Astrocyte of the spinal cord (primary cell): ENCODE results near the gene ADAP2.

Experiments used
- DNase-seq: peaks from one replicate; pipeline ENCODE4 v3.0.0; 2011; ENCODE audit warnings: low read depth, low spot score
- H3K4me3 ChIP-seq: 2 replicates; pipeline ENCODE4 v1.5.1; 2011; ENCODE audit warnings: low read depth, mild to moderate bottlenecking, low read length, moderate library complexity
- in situ Hi-C: cut with HindIII; loops from 2 replicates; pipeline ENCODE4 v1.10.0; 2017; ENCODE audit warnings: low sequenced_read_pairs
- TF ChIP-seq, protein P1 (sequence below): IDR thresholded peaks from 2 replicates; pipeline ENCODE4 v1.5.1; 2012; ENCODE audit warnings: low read depth, mild to moderate bottlenecking, low read length, inconsistent platforms

The ADAP2 gene

DNA sequence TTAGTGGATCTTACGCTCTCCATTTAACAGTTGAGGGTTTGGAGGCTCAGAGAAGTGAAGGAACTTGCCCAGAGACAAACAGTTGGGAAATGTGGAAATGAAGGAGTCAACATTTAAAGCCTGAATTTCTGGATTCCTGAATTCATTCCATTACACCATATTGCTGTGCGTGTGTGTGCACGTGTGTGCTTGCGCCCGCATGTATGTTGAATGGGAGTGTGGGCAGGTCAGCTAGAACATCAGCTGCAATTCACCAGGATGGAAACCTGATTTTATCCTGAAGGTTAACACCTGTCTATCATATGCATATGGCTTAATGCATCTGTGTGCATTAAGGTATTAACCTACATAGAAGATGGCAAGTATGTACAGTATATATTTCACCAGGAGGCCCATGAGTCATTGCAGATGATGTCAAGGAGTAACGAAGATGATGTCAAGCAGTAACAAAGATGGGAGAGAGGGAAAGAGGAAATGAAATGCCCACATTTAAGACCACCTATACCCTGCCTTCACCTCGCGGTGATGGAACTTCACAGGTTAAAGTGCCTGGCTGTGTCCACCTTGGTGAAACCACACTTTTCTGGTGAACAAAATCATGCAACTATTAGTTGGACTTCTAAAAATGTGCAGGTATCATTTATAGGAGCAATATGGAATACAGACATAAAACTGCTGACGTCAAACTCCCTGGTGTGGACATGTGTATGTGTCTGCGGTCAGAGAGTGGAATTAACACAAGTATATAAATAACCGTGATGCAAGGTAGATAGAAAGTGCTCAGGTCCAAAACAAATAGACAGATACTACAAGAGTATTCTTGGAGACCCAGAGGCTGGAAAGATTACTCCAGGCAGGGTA lies 832 bp upstream of the ADAP2 start:
- in situ Hi-C loops: no loop called here
- DNase-seq: no peak
- no peak overlapping the region for H3K4me3 ChIP-seq
- TF ChIP-seq, protein P1, sequence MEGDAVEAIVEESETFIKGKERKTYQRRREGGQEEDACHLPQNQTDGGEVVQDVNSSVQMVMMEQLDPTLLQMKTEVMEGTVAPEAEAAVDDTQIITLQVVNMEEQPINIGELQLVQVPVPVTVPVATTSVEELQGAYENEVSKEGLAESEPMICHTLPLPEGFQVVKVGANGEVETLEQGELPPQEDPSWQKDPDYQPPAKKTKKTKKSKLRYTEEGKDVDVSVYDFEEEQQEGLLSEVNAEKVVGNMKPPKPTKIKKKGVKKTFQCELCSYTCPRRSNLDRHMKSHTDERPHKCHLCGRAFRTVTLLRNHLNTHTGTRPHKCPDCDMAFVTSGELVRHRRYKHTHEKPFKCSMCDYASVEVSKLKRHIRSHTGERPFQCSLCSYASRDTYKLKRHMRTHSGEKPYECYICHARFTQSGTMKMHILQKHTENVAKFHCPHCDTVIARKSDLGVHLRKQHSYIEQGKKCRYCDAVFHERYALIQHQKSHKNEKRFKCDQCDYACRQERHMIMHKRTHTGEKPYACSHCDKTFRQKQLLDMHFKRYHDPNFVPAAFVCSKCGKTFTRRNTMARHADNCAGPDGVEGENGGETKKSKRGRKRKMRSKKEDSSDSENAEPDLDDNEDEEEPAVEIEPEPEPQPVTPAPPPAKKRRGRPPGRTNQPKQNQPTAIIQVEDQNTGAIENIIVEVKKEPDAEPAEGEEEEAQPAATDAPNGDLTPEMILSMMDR: no peak

DNA sequence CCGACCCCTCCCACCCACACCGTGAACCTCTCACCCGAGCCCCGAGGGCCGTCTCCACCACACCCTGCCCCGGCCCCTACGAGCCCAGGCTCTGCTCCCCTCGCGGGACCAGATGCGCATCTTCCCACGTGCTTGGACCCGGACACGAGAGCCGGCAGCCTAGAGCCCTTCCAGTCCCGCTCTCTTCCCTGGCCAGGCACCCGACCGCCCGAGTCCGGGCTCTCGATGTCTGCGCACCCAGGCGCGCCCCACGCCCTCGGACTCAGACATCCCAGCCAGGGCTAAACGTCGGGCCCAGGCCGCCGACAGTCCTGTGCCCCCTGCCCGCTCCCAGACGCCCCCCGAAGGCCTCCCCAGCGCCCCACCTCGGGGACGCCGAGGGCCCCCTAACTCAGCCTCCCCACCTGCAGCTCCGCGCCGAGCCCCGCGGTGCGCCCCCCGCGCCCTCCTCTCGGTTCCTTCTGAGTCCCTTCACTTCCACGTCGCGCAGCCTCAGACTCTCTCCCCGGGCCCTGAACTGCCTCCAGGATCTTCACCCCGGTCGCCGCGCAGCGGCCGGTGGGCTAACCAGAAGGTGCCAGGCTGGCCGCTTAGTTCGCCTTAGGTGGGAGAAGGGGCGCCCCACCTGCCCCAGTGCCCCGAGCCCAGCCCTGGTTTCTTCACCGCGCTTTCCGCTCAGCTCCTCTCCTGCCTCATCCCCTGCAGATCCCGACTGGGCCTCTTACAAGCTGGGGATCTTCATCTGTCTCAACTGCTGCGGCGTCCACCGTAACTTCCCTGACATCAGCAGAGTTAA lies 688 bp downstream of the ADAP2 start:
- no peak for DNase-seq
- TF ChIP-seq, protein P1: no peak
- peak overlapping the region; percentile 18 for H3K4me3 ChIP-seq
- in situ Hi-C loops: no loop called here

DNA sequence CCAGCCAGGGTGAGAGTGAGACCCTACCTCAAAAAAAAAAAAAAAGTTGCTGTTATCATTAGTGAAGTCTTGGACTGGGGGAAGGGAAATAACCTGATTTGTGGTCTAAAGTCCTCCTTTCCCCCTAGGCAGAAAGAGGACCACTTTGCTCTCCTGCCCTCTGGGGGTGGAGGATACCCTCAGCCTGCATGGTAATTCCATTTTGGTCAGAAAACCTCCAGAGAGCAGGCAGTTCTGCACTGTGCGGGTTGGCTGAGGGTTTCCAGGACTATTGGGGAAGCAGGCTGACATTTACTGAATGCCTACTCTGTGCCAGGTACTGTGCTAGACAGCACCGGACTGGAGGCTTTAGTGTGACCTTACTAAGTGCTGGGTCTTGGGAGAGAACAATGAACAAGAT lies 2.6 kb downstream of the ADAP2 start:
- DNase-seq: no peak
- H3K4me3 ChIP-seq: no peak overlapping the region
- TF ChIP-seq, protein P1: no peak
- in situ Hi-C loops: no loop called here

DNA sequence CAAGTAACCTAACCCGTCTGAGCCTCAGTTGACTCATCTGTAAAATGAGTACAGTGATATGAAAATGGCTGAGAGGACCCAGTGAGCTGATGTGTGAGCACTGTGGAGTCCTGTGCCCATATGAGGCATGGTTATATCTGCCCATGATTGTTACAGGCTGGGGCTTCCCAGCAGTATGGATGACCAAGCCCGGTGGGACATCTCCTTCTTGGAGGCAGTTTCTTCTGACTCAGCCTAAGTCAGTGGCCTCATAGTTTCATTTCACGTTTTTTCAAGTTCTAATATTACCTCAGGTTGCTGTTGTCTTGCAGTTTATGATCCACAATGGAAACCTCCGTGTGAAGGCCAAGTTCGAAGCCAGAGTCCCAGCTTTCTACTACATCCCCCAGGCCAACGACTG lies 4.8 kb downstream of the ADAP2 start:
- TF ChIP-seq, protein P1: no peak

DNA sequence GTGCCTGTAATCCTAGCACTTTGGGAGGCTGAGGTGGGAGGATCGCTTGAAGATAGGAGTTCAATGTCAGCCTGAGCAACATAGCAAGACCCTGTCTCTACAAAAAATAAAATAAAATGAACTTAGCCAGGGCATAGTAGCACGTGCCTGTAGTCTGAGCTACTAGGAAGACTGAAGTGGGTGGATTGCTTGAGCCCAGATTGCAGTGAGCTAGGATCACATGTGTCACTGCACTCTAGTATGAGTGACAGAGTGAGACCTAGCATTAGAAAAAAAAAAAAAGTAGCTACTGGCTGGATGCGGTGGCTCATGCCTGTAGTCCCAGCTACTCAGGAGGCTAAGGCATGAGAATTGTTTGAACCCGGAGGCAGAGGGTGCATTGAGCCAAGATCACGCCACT lies 6.0 kb downstream of the ADAP2 start:
- TF ChIP-seq, protein P1: no peak
- no peak for DNase-seq
- H3K4me3 ChIP-seq: no peak overlapping the region
- in situ Hi-C loops: no loop called here

More for the DNA sequence above, 4.8 kb downstream of the ADAP2 start:
- in situ Hi-C loops: no loop called here
- DNase-seq: no peak
- H3K4me3 ChIP-seq: no peak overlapping the region

DNA sequence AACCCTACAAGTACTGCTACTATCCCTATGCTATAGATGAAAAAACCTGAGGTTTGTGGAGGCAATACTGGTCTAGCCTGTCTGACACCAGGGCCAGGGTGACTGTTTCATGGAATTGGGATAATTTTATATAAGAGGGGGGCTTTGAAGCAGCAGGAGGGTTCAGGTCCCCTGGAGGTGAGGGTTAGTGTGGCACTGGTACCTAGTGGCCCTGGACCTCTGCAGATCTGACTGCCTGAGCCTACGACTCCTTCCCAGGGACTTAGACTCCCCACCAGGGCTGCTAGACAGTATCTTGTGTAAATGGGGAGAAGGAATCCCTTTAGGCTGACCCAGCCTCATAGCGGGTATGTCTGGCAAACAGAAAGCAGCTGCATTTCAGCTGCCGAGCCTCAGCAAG lies 6.8 kb downstream of the ADAP2 start:
- DNase-seq: no peak
- TF ChIP-seq, protein P1: no peak
- in situ Hi-C loops: no loop called here
- H3K4me3 ChIP-seq: no peak overlapping the region
